HepG2 (cell line): Measurements from ENCODE around the gene ABHD12. TPM values are rescaled to one million over a fixed set of nuclear protein-coding genes. Genes with fewer than 3 reads are reported as not detected.

Experiments
- CCDC6 ChIP-seq: sonication (generic); formaldehyde crosslinking; IDR thresholded peaks from 2 replicates; pipeline ENCODE4 v1.8.1; 2022; ENCODE audit warnings: mild to moderate bottlenecking, missing genetic modification reagents, moderate library complexity
- EEA1 ChIP-seq: sonication (generic); formaldehyde crosslinking; IDR thresholded peaks from 2 replicates; pipeline ENCODE4 v1.5.1; 2020; ENCODE audit warnings: mild to moderate bottlenecking, missing genetic modification reagents, borderline replicate concordance
- GMEB1 ChIP-seq: sonication (generic); formaldehyde crosslinking; IDR thresholded peaks from 2 replicates; pipeline ENCODE4 v1.5.1; 2020; ENCODE audit warnings: missing genetic modification reagents, mild to moderate bottlenecking, borderline replicate concordance
- MYPOP ChIP-seq: sonication (generic); formaldehyde crosslinking; IDR thresholded peaks from 2 replicates; pipeline ENCODE4 v1.8.1; 2023; ENCODE audit warnings: mild to moderate bottlenecking, moderate library complexity, missing genetic modification reagents
- POLR2AphosphoS5 ChIP-seq: IDR thresholded peaks from 2 replicates; pipeline ENCODE4 v1.6.1; 2012; ENCODE audit warnings: low read depth, low read length
- SNAI1 ChIP-seq: sonication (generic); formaldehyde crosslinking; IDR thresholded peaks from 2 replicates; pipeline ENCODE4 v1.5.0; 2020; ENCODE audit warnings: mild to moderate bottlenecking, missing genetic modification reagents, borderline replicate concordance
- TBP ChIP-seq: sonication (generic); formaldehyde crosslinking; IDR thresholded peaks from 2 replicates; pipeline ENCODE4 v1.5.0; 2020; ENCODE audit warnings: missing genetic modification reagents
- TRAFD1 ChIP-seq: sonication (generic); formaldehyde crosslinking; IDR thresholded peaks from 2 replicates; pipeline ENCODE4 v1.5.1; 2020; ENCODE audit warnings: missing genetic modification reagents, mild to moderate bottlenecking, borderline replicate concordance
- ZBED4 ChIP-seq: sonication (generic); formaldehyde crosslinking; IDR thresholded peaks from 2 replicates; pipeline ENCODE4 v1.4.0; 2020; ENCODE audit warnings: missing genetic modification reagents, borderline replicate concordance
- ZBTB4 ChIP-seq: sonication (generic); formaldehyde crosslinking; IDR thresholded peaks from 2 replicates; pipeline ENCODE4 v1.4.0; 2020; ENCODE audit warnings: missing genetic modification reagents, mild to moderate bottlenecking, borderline replicate concordance
- ZNF430 ChIP-seq: sonication (generic); formaldehyde crosslinking; IDR thresholded peaks from 2 replicates; pipeline ENCODE4 v1.9.0; 2021; ENCODE audit warnings: mild to moderate bottlenecking, missing genetic modification reagents
- ZNF446 ChIP-seq: sonication (generic); formaldehyde crosslinking; IDR thresholded peaks from 2 replicates; pipeline ENCODE4 v1.5.0; 2020; ENCODE audit warnings: mild to moderate bottlenecking, missing genetic modification reagents
- ZNF530 ChIP-seq: sonication (generic); formaldehyde crosslinking; IDR thresholded peaks from 2 replicates; pipeline ENCODE4 v1.5.0; 2020; ENCODE audit warnings: low read depth, mild to moderate bottlenecking, missing genetic modification reagents
- ZNF572 ChIP-seq: sonication (generic); formaldehyde crosslinking; IDR thresholded peaks from 2 replicates; pipeline ENCODE4 v1.5.1; 2020; ENCODE audit warnings: mild to moderate bottlenecking, missing genetic modification reagents
- ZNF781 ChIP-seq: sonication (generic); formaldehyde crosslinking; IDR thresholded peaks from 2 replicates; pipeline ENCODE4 v1.5.1; 2020; ENCODE audit warnings: borderline replicate concordance, mild to moderate bottlenecking, missing genetic modification reagents; ENCODE audit errors: not compliant biosample characterization
- ZNF839 ChIP-seq: sonication (generic); formaldehyde crosslinking; IDR thresholded peaks from 2 replicates; pipeline ENCODE4 v1.4.0; 2020; ENCODE audit warnings: missing genetic modification reagents, mild to moderate bottlenecking, borderline replicate concordance
- polyA plus RNA-seq, 8 experiments: library from polyadenylated mRNA; depleted of rRNA in 3 of 8; stranded (reverse) in 7 of 8; unstranded in 1 of 8; fragments of >200 nt; fragmentation: Illumina TruSeq in 4 of 8; extraction: Trizol in 4 of 8; gene quantifications; 2 replicates each; pipeline versions ENCODE4 v1.2.1 to v1.2.3, GENCODE V29; 2011 to 2016; ENCODE audit warnings: low read depth in 4 of 8, missing spikeins in 1 of 8, mixed read lengths in 1 of 8; ENCODE audit not compliant: insufficient read depth in 1 of 8
- total RNA-seq, 5 experiments: library from RNA; depleted of rRNA; stranded (reverse); fragments of >200 nt; fragmentation: Illumina TruSeq; extraction: Trizol; gene quantifications; 2 replicates each; pipeline ENCODE4 v1.2.3, GENCODE V29; 2016; ENCODE audit warnings: low read depth in 1 of 5

The ABHD12 gene
- total and polyA plus RNA-seq, 2 of the 13 experiments (the other 11 are each of a cell fraction or from before 2014, with no cell fraction given) = 23.5 to 72.1 TPM

GRCh38 chr20:25297141-25297905, 93.3 kb downstream of the ABHD12 start (continued):
- TF ChIP-seq ZBTB4 (CRISPR knock-in tag) (peak; percentile 28; the same call in 1 of the 2 replicates), CCDC6 (no peak), ZNF530 (CRISPR knock-in tag) (no peak), SNAI1 (CRISPR knock-in tag) (no peak), POLR2AphosphoS5 (peak; percentile 12; the same call in 1 of the 2 replicates), GMEB1 (no peak), ZNF430 (CRISPR knock-in tag) (no peak), EEA1 (CRISPR knock-in tag) (no peak), TRAFD1 (CRISPR knock-in tag) (no peak), TBP (CRISPR knock-in tag) (no peak), ZBED4 (CRISPR knock-in tag) (no peak), ZNF446 (CRISPR knock-in tag) (no peak), MYPOP (CRISPR knock-in tag) (no peak), ZNF572 (CRISPR knock-in tag) (no peak), ZNF781 (CRISPR knock-in tag) (no peak), ZNF839 (CRISPR knock-in tag) (no peak)
- TF ChIP-seq, all 625 proteins: peak for 6
